Measurements from ENCODE around the gene TMEM14A.

GRCh38 chr6:52639493-52639892, 31.4 kb upstream of the TMEM14A start:
- TF ChIP-seq POLR2A (conservative IDR thresholded peaks at IDR 0.05) (no peak), MXI1 (IDR thresholded peaks at IDR 0.05; ENCODE audit: low read depth, low read length) (no peak), ZNF197 (CRISPR knock-in tag; IDR thresholded peaks at IDR 0.05; ENCODE audit: low read depth) (no peak), CTBP1 (IDR thresholded peaks at IDR 0.05; ENCODE audit: borderline replicate concordance) (no peak), NR2F6 (CRISPR knock-in tag; IDR thresholded peaks at IDR 0.05) (no peak), REST (IDR thresholded peaks at IDR 0.05; ENCODE audit: borderline replicate concordance) (no peak), REST (CRISPR knock-in tag; IDR thresholded peaks at IDR 0.05; ENCODE audit: low read depth) (no peak)

Measured in K562 (cell line).